CD14-positive monocyte (primary cell): Measurements from ENCODE around the gene BCAR1. TPM values are rescaled to one million over a fixed set of nuclear protein-coding genes. Genes with fewer than 3 reads are reported as not detected.

Source experiments
- DNase-seq, 3 donors: peaks; one replicate each; pipeline ENCODE4 v3.0.0-alpha.2; 2011 to 2022
- H2AFZ ChIP-seq: 2 replicates; pipeline ENCODE4 v1.6.0; 2012; ENCODE audit warnings: mild to moderate bottlenecking, low read depth, low read length, inconsistent platforms; ENCODE audit not compliant: insufficient read depth, poor library complexity, severe bottlenecking
- H3K27ac ChIP-seq, 2 donors: 1 replicate in 1 of 2; 2 replicates in 1 of 2; pipeline ENCODE4 v1.5.1; 2012 to 2013; ENCODE audit warnings: low read length in 2 of 2, control low read depth in 1 of 2, inconsistent platforms in 1 of 2, low read depth in 1 of 2, mild to moderate bottlenecking in 1 of 2
- H3K27me3 ChIP-seq, 2 donors: one replicate each; pipeline versions ENCODE4 v1.6.0 to v1.6.1; 2011 to 2013; ENCODE audit warnings: low read length in 2 of 2; ENCODE audit not compliant: control insufficient read depth in 2 of 2, insufficient read depth in 2 of 2
- H3K36me3 ChIP-seq, 2 donors: replicated peaks in 1 of 2; 1 replicate in 1 of 2; 2 replicates in 1 of 2; pipeline versions ENCODE4 v1.5.1 to v1.6.1; 2012 to 2013; ENCODE audit warnings: low read length in 2 of 2, control low read depth in 1 of 2, inconsistent platforms in 1 of 2, mild to moderate bottlenecking in 1 of 2; ENCODE audit not compliant: insufficient read depth in 2 of 2, control insufficient read depth in 1 of 2
- H3K4me1 ChIP-seq, 2 donors: 1 replicate in 1 of 2; 2 replicates in 1 of 2; pipeline versions ENCODE4 v1.5.1 to v1.6.1; 2012 to 2013; ENCODE audit warnings: low read length in 2 of 2, control low read depth in 1 of 2, inconsistent platforms in 1 of 2, mild to moderate bottlenecking in 1 of 2, moderate library complexity in 1 of 2; ENCODE audit not compliant: insufficient read depth in 2 of 2, control insufficient read depth in 1 of 2
- H3K4me2 ChIP-seq: replicated peaks from 2 replicates; pipeline ENCODE3; 2012; ENCODE audit warnings: low read length, moderate library complexity, mild to moderate bottlenecking; ENCODE audit not compliant: poor library complexity, severe bottlenecking; ENCODE audit errors: extremely low read depth
- H3K4me3 ChIP-seq, 3 experiments: fragments of 200-600 bp in 1 of 3; sonication (generic) in 1 of 3; replicated peaks in 1 of 3; 1 replicate in 2 of 3; 2 replicates in 1 of 3; pipeline ENCODE4 v1.5.1; 2011 to 2013; ENCODE audit warnings: low read length in 3 of 3, mild to moderate bottlenecking in 3 of 3, control low read depth in 2 of 3, low read depth in 2 of 3, inconsistent platforms in 1 of 3, moderate library complexity in 1 of 3
- H3K79me2 ChIP-seq: 2 replicates; pipeline ENCODE4 v1.6.0; 2012; ENCODE audit warnings: mild to moderate bottlenecking, control low read depth, inconsistent platforms, low read length, moderate library complexity; ENCODE audit not compliant: insufficient read depth
- H3K9ac ChIP-seq: 2 replicates; pipeline ENCODE4 v1.6.0; 2017; ENCODE audit warnings: low read length, mild to moderate bottlenecking; ENCODE audit not compliant: insufficient read depth, poor library complexity, severe bottlenecking
- H3K9me3 ChIP-seq, 2 donors: replicated peaks in 1 of 2; 1 replicate in 1 of 2; 2 replicates in 1 of 2; pipeline versions ENCODE4 v1.5.1 to v1.6.1; 2012 to 2013; ENCODE audit warnings: low read length in 2 of 2, control low read depth in 1 of 2; ENCODE audit not compliant: control insufficient read depth in 1 of 2, insufficient read depth in 1 of 2
- H4K20me1 ChIP-seq: 2 replicates; pipeline ENCODE4 v1.6.0; 2012; ENCODE audit warnings: mild to moderate bottlenecking, low read length, control low read depth, moderate library complexity; ENCODE audit not compliant: insufficient read depth
- H3K27ac Mint-ChIP-seq, 7 donors: one replicate each; pipeline ENCODE4 v1.8.0; 2020; ENCODE audit warnings: mild to moderate bottlenecking in 7 of 7, mixed read lengths in 7 of 7, moderate library complexity in 6 of 7, inconsistent platforms in 2 of 7
- H3K27me3 Mint-ChIP-seq, 3 donors: one replicate each; pipeline ENCODE4 v1.8.0; 2021 to 2022; ENCODE audit warnings: low read depth in 3 of 3, mild to moderate bottlenecking in 3 of 3, mixed read lengths in 3 of 3, moderate library complexity in 3 of 3, inconsistent platforms in 1 of 3
- H3K36me3 Mint-ChIP-seq, 2 donors: one replicate each; pipeline ENCODE4 v1.8.0; 2020; ENCODE audit warnings: mixed read lengths in 2 of 2, inconsistent platforms in 1 of 2, mild to moderate bottlenecking in 1 of 2
- H3K4me1 Mint-ChIP-seq: one replicate; pipeline ENCODE4 v1.8.0; 2020; ENCODE audit warnings: mild to moderate bottlenecking, mixed read lengths
- H3K4me3 Mint-ChIP-seq, 2 donors: one replicate each; pipeline ENCODE4 v1.8.0; 2020; ENCODE audit warnings: mild to moderate bottlenecking in 2 of 2, mixed read lengths in 2 of 2, moderate library complexity in 1 of 2
- H3K9me3 Mint-ChIP-seq, 7 donors: one replicate each; pipeline ENCODE4 v1.8.0; 2020 to 2022; ENCODE audit warnings: mixed read lengths in 7 of 7, mild to moderate bottlenecking in 6 of 7, moderate library complexity in 6 of 7, inconsistent platforms in 2 of 7
- CTCF ChIP-seq: fragments of 200-600 bp; IDR thresholded peaks from one replicate; pipeline ENCODE4 v1.8.0; 2022; ENCODE audit warnings: antibody characterized with exemption, mild to moderate bottlenecking
- WGBS: methylation state at CpG from one replicate; pipeline ENCODE4 v1.1.5; 2013; ENCODE audit warnings: missing lambda C conversion rate; ENCODE audit not compliant: insufficient coverage; 5-methylcytosine and 5-hydroxymethylcytosine counted together
- intact Hi-C, 2 donors: fragments of 100-400 bp; cut with micrococcal nuclease; formaldehyde crosslinking; loops; one replicate each; pipeline versions ENCODE4 v1.15.0 to v1.15.1; 2023
- polyA plus RNA-seq, 3 donors: library from polyadenylated mRNA; depleted of rRNA in 1 of 3; unstranded in 2 of 3; stranded (reverse) in 1 of 3; fragments of 300-500 nt in 2 of 3; fragments of >200 nt in 1 of 3; fragmentation: Illumina TruSeq in 2 of 3; gene quantifications; 1 replicate in 2 of 3; 2 replicates in 1 of 3; pipeline ENCODE4 v1.2.3, GENCODE V29; 2012 to 2021

Gene BCAR1
- polyA plus RNA-seq, 3 donors = not detected

- Histone ChIP-seq H3K4me1 (peaks cover 9% of the 10 kb centered on the region in 2 donors), H3K9me3 (peaks cover 0 to 14% of the 10 kb centered on the region in 2 donors), H2AFZ (no peak overlapping the region), H3K27me3 (peaks cover 7 to 88% of the 10 kb centered on the region in 2 donors), H3K4me3 (no peak overlapping the region), H3K36me3 (no peaks in the 10 kb centered on the region), H3K9ac (no peak overlapping the region), H4K20me1 (no peaks in the 10 kb centered on the region), H3K27ac (no peak overlapping the region), H3K79me2 (no peaks in the 10 kb centered on the region), H3K4me2 (no peak overlapping the region)
- DNase-seq = no peak
- Mint-ChIP-seq H3K36me3 (peaks cover 0 to 1% of the 10 kb centered on the region in 2 donors), H3K4me1 (peaks cover 9% of the 10 kb centered on the region), H3K27me3 (peaks cover 81 to 96% (median 84%) of the 10 kb centered on the region in 3 donors), H3K9me3 (peaks cover 0 to 12% (median 2%) of the 10 kb centered on the region in 7 donors), H3K27ac (no peak overlapping the region), H3K4me3 (peak overlapping the region in 1 of 2 donors; percentile 80)
- WGBS = 88% methylated on average over 4 of the region's 5 CpGs
- no peak for TF ChIP-seq CTCF
- intact Hi-C loops = no loop called here
Measured at GRCh38 chr16:75249441-75249840, 2.0 kb downstream of the BCAR1 start.

GRCh38 chr16:75248536-75249380 lies 2.7 kb downstream of the BCAR1 start:
- TF ChIP-seq CTCF = no peak
- Histone ChIP-seq H4K20me1 (no peaks in the 10 kb centered on the region), H2AFZ (no peak overlapping the region), H3K9me3 (peaks cover 0 to 14% of the 10 kb centered on the region in 2 donors), H3K79me2 (no peaks in the 10 kb centered on the region), H3K4me3 (no peak overlapping the region), H3K9ac (no peak overlapping the region), H3K36me3 (no peaks in the 10 kb centered on the region), H3K27me3 (peaks cover 7 to 86% of the 10 kb centered on the region in 2 donors), H3K4me2 (no peak overlapping the region), H3K4me1 (peaks cover 13 to 15% of the 10 kb centered on the region in 2 donors), H3K27ac (no peak overlapping the region)
- peaks cover 0 to 12% (median 1%) of the 10 kb centered on the region in 7 donors for H3K9me3 Mint-ChIP-seq
- no peak overlapping the region for H3K27ac Mint-ChIP-seq
- DNase-seq = no peak
- 91% methylated on average over 15 of the region's 17 CpGs for WGBS
- H3K4me1 Mint-ChIP-seq = peaks cover 13% of the 10 kb centered on the region
- H3K27me3 Mint-ChIP-seq = peaks cover 76 to 96% (median 77%) of the 10 kb centered on the region in 3 donors
- peaks cover 0 to 1% of the 10 kb centered on the region in 2 donors for H3K36me3 Mint-ChIP-seq
- H3K4me3 Mint-ChIP-seq = peak overlapping the region in 1 of 2 donors; percentile 66
- intact Hi-C loops = no loop called here
